Measurements from ENCODE around the gene ZNHIT3. TPM values are rescaled to one million over a fixed set of nuclear protein-coding genes. Genes with fewer than 3 reads are reported as not detected.

The ZNHIT3 gene
- total RNA-seq, 6 donors from 2014 or later = 7.7 to 26.0 (median 21.6) TPM

- Histone ChIP-seq H3K27me3 (peaks cover 0 to 8% (median 1%) of the 10 kb centered on the region in 4 donors), H3K4me1 (peaks cover 0 to 3% (median 0%) of the 10 kb centered on the region in 4 donors), H3K9me3 (no peaks in the 10 kb centered on the region), H3K4me3 (no peak overlapping the region), H3K27ac (no peak overlapping the region), H3K36me3 (no peaks in the 10 kb centered on the region)
- no peak for DNase-seq
- ATAC-seq (ENCODE audit: low FRiP score in 2 of 2) = no peak
- WGBS, 2 donors = 74 to 100% methylated on average over 3 to 4 of the region's 5 CpGs
- TF ChIP-seq POLR2A (IDR thresholded peaks at IDR 0.05) = no peak
- no peak for TF ChIP-seq POLR2AphosphoS5 (IDR thresholded peaks at IDR 0.05)
- TF ChIP-seq CTCF (IDR thresholded peaks at IDR 0.05) = no peak
- TF ChIP-seq EP300 (IDR thresholded peaks at IDR 0.05) = no peak
Measured at GRCh38 chr17:36459045-36459444, 27.4 kb upstream of the ZNHIT3 start.

- no peaks in the 10 kb centered on the region for H3K36me3 ChIP-seq
- WGBS, 2 donors = 67 to 69% methylated on average over 7 of the region's 7 CpGs
- TF ChIP-seq POLR2AphosphoS5 (IDR thresholded peaks at IDR 0.05) = no peak
- no peak for ATAC-seq (ENCODE audit: low FRiP score in 2 of 2)
- H3K4me1 ChIP-seq = peaks cover 0 to 3% (median 0%) of the 10 kb centered on the region in 4 donors
- peaks cover 0 to 14% (median 5%) of the 10 kb centered on the region in 4 donors for H3K27me3 ChIP-seq
- no peak overlapping the region for H3K4me3 ChIP-seq
- no peak overlapping the region for H3K27ac ChIP-seq
- DNase-seq = no peak
- no peaks in the 10 kb centered on the region for H3K9me3 ChIP-seq
Measured at GRCh38 chr17:36459601-36460000, 26.9 kb upstream of the ZNHIT3 start.

- Histone ChIP-seq H3K36me3 (no peaks in the 10 kb centered on the region), H3K27me3 (peaks cover 0 to 18% (median 8%) of the 10 kb centered on the region in 4 donors), H3K4me1 (peaks cover 0 to 3% (median 0%) of the 10 kb centered on the region in 4 donors), H3K9me3 (no peaks in the 10 kb centered on the region), H3K4me3 (no peak overlapping the region), H3K27ac (no peak overlapping the region)
- no peak for ATAC-seq (ENCODE audit: low FRiP score in 2 of 2)
- DNase-seq = no peak
- TF ChIP-seq POLR2A (IDR thresholded peaks at IDR 0.05) = no peak
- 54 to 58% methylated on average over 5 of the region's 5 CpGs for WGBS, 2 donors
Measured at GRCh38 chr17:36460265-36460937, 26.1 kb upstream of the ZNHIT3 start.

GRCh38 chr17:36461330-36462110 is 25.0 kb upstream of the ZNHIT3 start:
- no peak for ATAC-seq (ENCODE audit: low FRiP score in 2 of 2)
- H3K9me3 ChIP-seq = no peaks in the 10 kb centered on the region
- peaks cover 0 to 3% (median 0%) of the 10 kb centered on the region in 4 donors for H3K4me1 ChIP-seq
- WGBS, 2 donors = 52 to 63% methylated on average over 9 of the region's 10 CpGs
- no peaks in the 10 kb centered on the region for H3K36me3 ChIP-seq
- H3K27me3 ChIP-seq = peaks cover 0 to 18% (median 8%) of the 10 kb centered on the region in 4 donors
- H3K4me3 ChIP-seq = no peak overlapping the region
- no peak overlapping the region for H3K27ac ChIP-seq
- no peak for DNase-seq
- TF ChIP-seq POLR2AphosphoS5 (IDR thresholded peaks at IDR 0.05) = no peak
- TF ChIP-seq POLR2A (IDR thresholded peaks at IDR 0.05) = no peak
- TF ChIP-seq CTCF (IDR thresholded peaks at IDR 0.05) = no peak
- no peak for TF ChIP-seq EP300 (IDR thresholded peaks at IDR 0.05)

GRCh38 chr17:36463916-36464764 is 22.3 kb upstream of the ZNHIT3 start:
- WGBS, 2 donors = 19 to 37% methylated on average over 20 to 45 of the region's 54 CpGs
- ATAC-seq (ENCODE audit: low FRiP score in 2 of 2) (peak; percentile 66 to 81), DNase-seq (peak in 1 of 2 donors; percentile 89)
- Histone ChIP-seq H3K36me3 (no peaks in the 10 kb centered on the region), H3K4me1 (peaks cover 0 to 3% (median 0%) of the 10 kb centered on the region in 4 donors), H3K27ac (no peak overlapping the region), H3K9me3 (no peaks in the 10 kb centered on the region), H3K4me3 (no peak overlapping the region), H3K27me3 (peaks cover 0 to 18% (median 8%) of the 10 kb centered on the region in 4 donors)
- TF ChIP-seq EP300 (IDR thresholded peaks at IDR 0.05) = no peak
- no peak for TF ChIP-seq POLR2AphosphoS5 (IDR thresholded peaks at IDR 0.05)
- no peak for TF ChIP-seq CTCF (IDR thresholded peaks at IDR 0.05)
- TF ChIP-seq POLR2A (IDR thresholded peaks at IDR 0.05) = no peak
